GM21526 (cell line): Measurements from ENCODE around the gene FGD5.
"Not testable (repeated sequence)": the region's sequence is repeated elsewhere in the genome, so short reads cannot be mapped to it uniquely, and the experiment has no call there.

Source experiments
- ATAC-seq: cut with Tn5 transposase; IDR thresholded peaks from one replicate; pipeline ENCODE4 v1.9.1; 2021; ENCODE audit warnings: moderate library complexity; ENCODE audit not compliant: unreplicated experiment, low FRiP score

The FGD5 gene

DNA sequence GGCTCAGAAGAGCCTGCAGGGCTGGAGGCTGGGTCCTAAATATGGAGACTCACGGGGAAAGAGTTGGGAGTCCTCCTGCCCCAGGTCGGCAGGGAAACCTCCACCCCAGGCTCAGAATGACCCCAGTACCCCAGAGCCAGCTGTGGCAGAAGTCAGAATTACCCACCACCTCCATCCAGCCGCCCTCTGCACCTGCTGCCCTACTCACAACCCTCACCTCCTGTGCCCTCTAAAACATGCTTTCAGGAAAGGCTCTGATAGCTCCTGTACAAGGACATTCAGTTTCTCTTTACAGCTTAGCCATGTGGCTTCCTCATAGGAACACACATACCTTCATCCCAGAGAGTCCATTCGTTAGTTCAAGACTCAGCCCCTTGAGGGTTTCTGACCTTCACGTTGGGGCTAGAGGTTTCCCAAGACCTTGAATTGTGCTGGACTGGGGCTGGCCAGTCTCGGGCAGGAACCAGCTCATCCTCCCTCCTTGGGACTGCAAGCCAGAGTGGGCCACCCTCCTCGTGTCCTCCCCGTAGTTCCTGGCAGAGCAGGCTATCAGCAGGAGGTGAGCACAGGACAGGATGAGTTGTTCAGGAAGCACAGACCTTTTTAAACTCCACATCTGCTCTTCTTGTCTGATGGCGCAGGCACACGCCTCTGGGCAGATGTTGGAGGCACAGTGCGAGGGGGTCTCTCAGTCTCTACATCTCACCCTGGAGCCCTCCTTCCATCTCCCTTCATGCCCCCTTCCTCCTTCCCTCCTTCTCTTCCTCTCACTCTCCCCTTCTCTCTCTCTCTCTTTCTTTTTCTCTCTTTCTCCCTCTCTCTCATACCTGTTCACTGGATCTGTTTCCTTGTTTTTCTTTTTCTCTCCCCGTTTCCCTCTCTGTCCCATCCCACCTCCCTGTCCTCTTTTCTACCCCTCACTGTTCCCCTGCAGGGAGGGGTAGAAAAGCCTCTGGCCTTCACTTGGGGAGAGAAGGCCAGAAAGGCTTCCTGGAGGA, 72.7 kb downstream of the FGD5 start:
- ATAC-seq, result no peak

GRCh38 chr3:14892226-14892625, 73.5 kb downstream of the FGD5 start:
- ATAC-seq, result no peak

GRCh38 chr3:14894085-14894484, 75.3 kb downstream of the FGD5 start:
- ATAC-seq, result no peak

DNA sequence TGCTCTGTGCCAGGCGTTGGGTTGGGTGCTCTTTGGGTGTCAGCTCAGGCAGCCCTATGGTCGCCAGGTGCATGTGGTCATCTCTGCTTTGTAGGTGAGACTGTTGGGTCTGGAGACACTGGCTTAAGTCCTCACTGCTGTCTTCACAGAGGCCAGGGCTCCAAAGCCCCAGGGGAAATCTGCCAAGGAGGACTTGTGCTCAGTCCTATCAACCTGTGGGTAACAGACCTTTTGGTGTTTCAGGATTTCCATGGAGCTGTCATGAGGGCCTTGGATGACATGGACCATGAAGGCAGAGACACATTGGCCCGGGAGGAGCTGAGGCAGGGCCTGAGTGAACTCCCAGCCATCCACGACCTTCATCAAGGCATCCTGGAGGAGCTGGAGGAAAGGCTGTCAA, 78.5 kb downstream of the FGD5 start:
- ATAC-seq, result no peak

DNA sequence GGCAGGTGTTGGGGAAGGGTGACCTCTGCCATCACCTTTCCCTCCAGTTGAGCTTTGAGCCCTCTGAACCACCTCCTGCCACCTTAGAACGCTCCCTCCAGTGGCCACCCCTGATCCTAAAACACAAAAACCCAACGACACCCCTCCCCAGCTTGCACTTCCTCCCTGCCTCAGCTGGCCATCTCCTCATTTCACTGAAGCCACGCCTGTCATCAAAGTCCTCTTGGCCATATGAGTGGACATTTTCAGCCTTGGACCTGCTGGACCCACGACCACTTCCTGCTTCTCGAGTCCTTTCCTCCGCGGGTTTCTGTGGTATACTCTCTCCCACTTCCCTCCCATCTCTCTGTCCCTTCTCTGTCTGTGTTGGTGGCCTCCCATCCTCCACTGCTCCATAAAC, 80.2 kb downstream of the FGD5 start:
- ATAC-seq, result no peak

DNA sequence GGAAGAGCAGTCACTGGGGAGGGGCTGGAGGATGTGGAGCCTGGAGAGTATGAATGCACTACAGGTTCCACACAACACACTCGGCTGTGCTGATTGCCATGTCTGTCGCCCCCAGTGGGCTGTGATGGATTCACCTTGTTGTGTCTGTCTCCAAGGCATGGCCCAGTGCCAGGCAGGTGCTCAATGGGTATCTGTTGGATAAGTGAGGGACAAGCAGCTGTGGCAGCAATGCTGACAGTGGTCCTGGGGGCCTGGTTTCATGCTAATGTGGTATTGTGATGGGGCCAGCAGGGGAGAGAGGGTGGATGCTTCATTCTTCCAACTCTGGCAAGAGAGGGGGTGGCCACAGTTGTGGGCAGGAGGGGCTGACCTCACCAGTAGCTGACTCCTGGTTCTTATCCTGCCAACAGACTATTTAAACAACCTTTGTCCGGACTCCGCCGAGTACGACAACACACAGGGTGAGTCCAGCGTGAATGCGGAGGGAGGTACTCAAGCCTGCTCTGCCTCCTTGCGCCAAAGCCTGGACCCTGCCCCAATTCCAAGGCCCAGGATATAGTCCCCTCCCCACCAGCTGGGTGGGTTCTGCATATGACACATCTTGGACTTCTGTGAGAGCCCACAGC, 81.3 kb downstream of the FGD5 start:
- no peak for ATAC-seq

DNA sequence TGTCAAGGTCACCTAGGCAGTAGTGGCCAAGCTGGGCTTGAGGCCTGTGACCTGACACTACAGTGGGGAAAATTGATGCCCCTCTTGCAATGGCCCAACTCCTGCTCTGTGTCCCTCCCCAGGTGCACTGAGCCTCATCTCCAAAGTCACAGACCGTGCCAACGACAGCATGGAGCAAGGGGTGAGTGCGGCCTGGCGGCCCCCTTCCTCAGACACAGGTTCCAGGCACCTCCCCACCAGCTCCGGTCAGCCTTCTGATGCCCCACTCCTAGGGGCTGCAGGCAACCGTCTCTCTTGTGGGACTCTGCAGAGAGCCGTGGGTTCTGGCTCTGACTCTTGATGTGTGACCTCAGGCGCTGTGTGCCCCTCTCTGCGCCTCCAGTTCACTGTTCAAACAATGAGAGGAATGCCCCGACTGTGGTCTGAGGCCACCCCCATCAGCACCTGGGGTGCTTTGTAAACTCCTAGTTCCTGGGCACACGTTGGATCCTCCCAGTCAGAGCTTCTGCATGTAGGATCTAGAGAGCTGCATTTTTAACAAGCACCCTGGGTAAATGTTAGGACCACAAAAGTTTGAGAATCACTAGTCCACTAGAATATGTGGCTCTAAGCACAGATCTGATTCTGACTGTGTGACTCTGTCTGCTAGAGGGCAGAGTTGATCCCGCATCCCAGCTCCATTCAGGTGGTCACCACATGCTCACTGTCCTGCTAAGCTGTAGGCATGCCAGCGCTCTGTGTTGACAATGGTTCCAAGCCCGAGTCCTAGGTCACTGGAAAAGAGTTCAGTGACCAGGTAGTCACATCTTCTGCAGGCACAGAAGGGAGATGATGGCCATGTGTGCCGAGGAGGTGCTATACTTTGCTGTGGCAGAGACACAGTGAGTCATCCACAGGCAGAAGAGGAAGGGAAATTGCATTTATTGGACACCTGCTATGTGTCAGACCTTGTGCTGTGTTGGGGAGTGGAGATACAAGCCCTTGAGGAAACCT, 82.4 kb downstream of the FGD5 start:
- ATAC-seq, result no peak

DNA sequence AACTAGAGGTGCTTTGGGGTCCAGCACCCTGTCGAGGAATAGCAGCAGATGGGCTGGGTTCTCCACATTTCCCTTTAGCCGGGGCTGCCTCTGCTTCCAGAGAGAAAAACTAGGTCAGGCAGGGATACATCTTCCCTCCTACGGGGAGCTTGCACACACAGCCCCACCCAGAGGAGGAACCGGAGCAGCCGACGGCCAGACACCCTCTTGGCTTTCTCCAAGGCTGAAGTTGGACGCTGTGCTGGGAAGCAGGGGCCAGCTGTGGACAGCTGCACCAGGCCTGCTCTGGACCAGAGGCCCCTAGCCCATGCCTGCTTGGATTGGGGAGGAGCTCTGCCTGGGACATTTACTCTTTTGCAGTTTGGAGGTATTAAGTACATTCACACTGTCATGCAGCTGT, 84.0 kb downstream of the FGD5 start:
- no peak for ATAC-seq

DNA sequence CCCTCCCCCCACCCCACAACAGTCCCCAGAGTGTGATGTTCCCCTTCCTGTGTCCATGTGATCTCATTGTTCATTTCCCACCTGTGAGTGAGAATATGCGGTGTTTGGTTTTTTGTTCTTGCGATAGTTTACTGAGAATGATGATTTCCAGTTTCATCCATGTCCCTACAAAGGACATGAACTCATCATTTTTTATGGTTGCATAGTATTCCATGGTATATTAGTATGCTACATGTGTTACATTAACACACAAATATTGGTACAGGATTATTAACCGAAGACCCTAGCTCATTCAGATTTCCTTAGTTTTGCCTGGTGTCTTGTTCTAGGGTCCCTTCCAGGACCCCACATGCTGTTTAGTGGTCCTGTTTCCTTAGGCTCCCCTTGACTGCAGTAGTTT, 84.7 kb downstream of the FGD5 start:
- not testable (repeated sequence) for ATAC-seq

DNA sequence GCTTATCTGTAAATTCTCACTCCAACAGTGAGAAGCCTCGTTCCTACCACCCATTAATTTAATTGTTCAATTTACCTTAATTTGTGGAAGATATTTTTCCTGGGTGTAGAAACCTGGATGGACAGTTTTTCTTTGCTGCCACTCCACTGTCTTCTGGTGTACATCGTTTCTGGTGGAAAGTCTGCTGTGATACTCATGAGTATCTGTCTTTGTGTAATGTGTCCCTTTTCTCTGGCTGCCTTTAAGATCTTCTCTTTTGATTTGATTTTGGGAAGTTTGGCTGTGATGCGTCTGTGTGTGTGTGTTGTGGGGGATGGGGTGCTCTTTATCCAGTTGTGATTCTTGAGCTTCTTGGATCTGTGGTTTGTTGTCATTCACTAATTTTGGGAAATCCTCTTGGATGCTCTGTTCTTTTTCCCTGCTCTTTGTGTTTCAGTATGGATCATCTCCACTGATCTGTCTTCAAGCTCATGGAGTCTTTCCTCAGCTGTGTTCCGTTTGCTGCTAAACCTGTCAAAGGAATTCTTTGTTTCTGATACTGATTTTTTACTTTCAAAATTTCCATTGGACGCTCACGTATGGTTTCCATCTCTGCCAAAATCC, 86.4 kb downstream of the FGD5 start:
- ATAC-seq, result no peak

DNA sequence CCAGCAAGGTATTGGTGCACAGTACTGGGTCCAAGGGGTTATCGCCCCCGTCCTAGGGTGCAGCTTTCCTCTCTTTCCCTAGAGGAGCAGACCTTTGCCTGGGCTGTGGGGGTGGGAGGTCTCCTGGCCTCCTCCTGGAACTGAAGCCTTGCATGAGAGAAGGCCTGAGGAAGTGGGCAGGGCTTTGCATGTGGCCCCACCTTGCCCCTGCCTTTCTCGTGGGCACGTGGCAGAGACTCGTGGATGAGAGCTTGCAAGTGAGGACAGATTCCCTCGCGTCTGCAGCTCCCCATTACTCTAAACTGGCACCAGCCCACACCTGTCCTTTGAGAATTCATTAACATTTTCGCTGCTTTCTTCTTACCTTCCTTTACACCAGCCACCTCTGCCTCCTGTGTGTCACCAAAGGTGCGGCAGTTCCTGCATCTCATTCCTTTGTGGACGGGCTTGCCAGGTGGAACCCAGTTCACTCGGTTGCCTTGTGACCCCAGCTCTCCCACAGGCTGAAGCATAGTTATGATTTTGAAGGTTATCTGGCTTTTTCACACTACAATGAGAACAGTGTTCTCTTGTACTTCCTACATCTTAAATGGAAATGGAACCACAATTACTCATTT, 87.7 kb downstream of the FGD5 start:
- no peak for ATAC-seq

DNA sequence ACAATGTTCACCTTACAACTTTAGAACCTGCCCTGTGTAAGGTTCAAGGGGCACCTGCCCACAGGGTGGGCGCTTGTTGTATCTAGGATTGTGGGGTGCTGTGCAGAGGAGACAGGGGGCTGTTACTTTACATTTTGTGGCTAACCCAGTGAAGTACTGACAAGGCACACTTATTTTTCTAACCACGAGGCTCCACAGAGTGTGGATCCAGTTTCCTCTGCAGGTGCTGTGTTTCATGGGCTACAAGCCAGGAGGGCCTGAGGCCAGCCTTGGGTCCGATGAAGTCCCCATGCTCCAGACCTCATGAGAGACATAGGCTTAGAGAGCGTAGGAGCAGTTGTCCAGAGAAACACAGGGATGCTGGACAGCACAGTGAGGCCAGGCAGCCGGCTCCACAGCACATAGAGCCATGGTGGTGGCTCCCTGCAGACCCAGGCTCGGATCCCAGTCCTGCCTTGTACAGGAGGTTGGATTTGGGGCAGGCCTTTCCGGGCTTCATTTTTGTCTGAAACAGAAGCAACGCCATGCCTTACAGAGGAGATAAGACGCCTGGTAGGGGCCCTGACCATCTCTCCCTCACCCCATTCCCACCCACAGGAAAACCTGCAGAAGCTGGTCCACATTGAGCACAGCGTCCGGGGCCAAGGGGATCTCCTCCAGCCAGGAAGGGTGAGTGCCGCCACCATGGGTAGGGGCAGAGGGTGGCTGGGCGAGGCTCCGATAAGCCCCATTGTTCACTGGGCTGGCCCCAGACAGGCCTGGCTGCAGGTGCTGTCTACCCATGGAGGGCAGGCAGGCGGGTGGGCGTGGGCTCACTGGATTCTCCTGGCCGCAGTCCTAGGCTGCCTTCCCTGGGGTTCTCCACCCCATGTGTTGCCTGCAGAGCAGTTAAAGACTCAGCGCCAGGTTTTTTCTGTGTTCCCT, 88.5 kb downstream of the FGD5 start:
- no peak for ATAC-seq

DNA sequence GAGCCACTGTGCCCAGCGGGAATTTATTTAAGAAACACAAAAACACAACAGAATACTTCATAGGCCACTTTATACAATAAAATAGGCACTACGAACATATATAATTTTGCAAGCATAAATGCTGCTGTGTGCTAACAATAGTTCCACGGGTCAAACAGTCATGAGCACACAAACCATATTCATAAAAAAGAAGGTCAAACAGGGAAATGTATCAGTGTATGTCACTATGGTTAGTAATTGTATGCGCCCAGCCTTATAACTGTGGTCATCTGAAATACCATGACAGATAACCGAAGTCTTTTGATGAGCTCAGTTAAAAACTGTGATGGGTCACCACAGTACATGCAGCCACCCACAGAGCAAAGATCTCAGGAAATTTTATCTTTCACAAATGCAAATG, 90.5 kb downstream of the FGD5 start:
- no peak for ATAC-seq

GRCh38 chr3:14911651-14912050, 92.9 kb downstream of the FGD5 start:
- no peak for ATAC-seq

DNA sequence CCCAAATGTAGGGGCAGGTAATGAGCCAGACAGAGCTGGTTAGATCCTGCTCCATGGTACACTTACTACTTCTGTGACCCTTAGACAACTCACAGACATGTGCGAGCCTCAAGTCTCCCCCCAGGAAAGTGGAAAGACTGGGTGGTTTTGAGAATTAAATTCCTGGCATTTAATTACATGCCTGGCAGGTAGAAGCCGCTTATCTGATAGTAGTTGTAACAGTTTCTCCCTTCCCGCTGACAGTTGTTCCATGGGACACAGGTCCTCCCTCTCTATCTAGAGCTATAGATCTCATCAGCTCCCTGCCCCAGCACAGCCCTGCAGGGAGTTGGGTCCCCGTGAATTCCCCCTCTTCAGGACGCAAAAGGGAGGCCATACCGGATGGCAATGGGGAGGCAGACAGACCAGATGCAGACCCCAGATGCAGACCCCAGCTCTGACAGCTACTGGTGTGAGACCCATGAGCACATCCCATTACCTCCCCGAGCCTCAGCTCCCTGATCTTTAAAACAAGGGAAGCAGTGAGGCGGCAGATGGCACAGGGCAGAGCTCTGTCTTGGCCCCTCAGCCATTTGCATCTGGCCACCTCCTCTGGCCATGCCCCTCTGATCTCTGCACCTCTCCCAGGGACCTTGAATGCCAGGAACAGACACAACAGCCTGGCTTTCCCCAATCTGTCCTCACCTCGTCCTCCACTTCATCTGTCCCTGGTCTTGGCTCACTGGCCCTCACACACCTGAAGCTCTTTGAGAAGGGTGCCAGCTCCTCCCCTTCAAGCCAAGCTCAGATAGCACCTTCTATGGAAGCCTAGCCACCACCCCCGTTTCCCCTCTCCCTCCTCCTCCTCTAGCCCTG, 94.5 kb downstream of the FGD5 start:
- ATAC-seq, result no peak

DNA sequence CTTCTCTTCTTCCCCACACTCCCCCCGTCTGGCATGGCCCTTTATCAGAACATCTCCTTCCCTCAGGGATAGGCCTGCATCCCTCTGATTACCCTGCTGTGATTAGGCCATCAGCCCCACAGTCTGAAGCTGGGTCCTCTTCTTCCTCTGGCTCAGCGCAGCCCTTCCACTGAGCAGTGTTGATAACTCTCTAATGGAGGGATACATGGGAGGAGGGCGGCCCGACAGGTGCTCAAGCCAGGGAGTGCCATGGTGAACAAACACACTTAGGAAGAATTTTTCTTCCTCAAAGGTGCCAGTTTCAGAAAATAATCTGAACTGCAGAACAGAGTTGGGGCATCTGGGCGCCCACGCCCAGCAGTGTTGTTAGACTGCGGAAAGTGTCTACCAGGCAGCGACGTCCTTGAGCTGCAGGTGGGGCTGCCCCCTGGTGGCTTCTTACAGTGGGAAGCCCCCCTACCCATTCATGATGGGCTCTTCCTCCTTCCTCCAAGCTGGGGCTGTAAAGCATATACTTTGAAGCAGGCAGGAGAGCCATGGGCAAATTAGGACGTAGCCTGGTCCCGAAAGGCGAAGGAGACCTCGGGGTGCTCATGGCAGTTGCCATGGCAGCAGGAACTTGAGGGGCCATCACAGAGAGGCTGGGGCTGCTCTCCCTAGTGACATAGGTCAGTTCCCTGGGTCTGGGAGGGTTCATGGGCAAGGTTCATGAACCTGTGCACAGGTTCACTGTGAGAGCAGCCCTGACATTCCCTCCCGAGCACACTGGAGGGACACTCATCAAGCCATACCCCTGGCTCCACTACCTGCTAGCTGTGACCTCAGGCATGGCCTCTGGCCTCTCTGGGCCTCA, 95.4 kb downstream of the FGD5 start:
- ATAC-seq, result no peak

- no peak for ATAC-seq
Observed at GRCh38 chr3:14914779-14915117, 96.0 kb downstream of the FGD5 start.
